Kidney (tissue), 14 donors: Measurements from ENCODE around the gene MAP2K4. TPM values are rescaled to one million over a fixed set of nuclear protein-coding genes. Genes with fewer than 3 reads are reported as not detected.

Experiments used
- DNase-seq, 5 donors: peaks; one replicate each; pipeline ENCODE4 v3.0.0-alpha.2; 2013 to 2020
- FAIRE-seq: peaks from 2 replicates; lab custom pipeline; 2012; peaks lifted over from hg19 to GRCh38; lab: Jason Lieb, UNC
- H3K27ac ChIP-seq, 2 donors: one replicate each; pipeline ENCODE4 v1.7.0; 2013; ENCODE audit warnings: low read depth in 2 of 2, low read length in 2 of 2, inconsistent platforms in 1 of 2
- H3K27me3 ChIP-seq: one replicate; pipeline ENCODE4 v1.7.1; 2013; ENCODE audit warnings: low read length, inconsistent platforms; ENCODE audit not compliant: control insufficient read depth, insufficient read depth
- H3K36me3 ChIP-seq, 3 donors: one replicate each; pipeline versions ENCODE4 v1.7.0 to v1.7.1; 2013; ENCODE audit warnings: low read length in 3 of 3, control low read depth in 1 of 3, inconsistent platforms in 1 of 3; ENCODE audit not compliant: insufficient read depth in 3 of 3, control insufficient read depth in 2 of 3
- H3K4me1 ChIP-seq, 3 donors: one replicate each; pipeline versions ENCODE4 v1.7.0 to v1.7.1; 2013; ENCODE audit warnings: low read length in 3 of 3, inconsistent platforms in 1 of 3, low read depth in 1 of 3; ENCODE audit not compliant: control insufficient read depth in 2 of 3, insufficient read depth in 2 of 3
- H3K4me3 ChIP-seq, 3 donors: one replicate each; pipeline versions ENCODE4 v1.7.0 to v1.8.1; 2013; ENCODE audit warnings: low read length in 3 of 3, control low read depth in 1 of 3, inconsistent platforms in 1 of 3
- H3K9ac ChIP-seq, 3 donors: one replicate each; pipeline versions ENCODE4 v1.7.0 to v1.7.1; 2013; ENCODE audit warnings: low read length in 3 of 3, control low read depth in 1 of 3, inconsistent platforms in 1 of 3
- H3K9me3 ChIP-seq, 3 donors: one replicate each; pipeline versions ENCODE4 v1.7.0 to v1.7.1; 2013; ENCODE audit warnings: low read length in 3 of 3, control low read depth in 1 of 3, inconsistent platforms in 1 of 3; ENCODE audit not compliant: control insufficient read depth in 2 of 3, insufficient read depth in 1 of 3
- CTCF ChIP-seq: IDR thresholded peaks from 3 replicates; pipeline ENCODE4 v1.5.1; 2012; ENCODE audit warnings: mild to moderate bottlenecking, moderate library complexity, borderline replicate concordance; ENCODE audit not compliant: insufficient read depth; ENCODE audit errors: extremely low read depth
- intact Hi-C: fragments of 100-400 bp; cut with DNase I; formaldehyde crosslinking; loops from one replicate; pipeline ENCODE4 v1.11.1; 2022
- polyA plus RNA-seq: library from polyadenylated mRNA; stranded (reverse); fragments of 350-450 nt; fragmentation: Illumina TruSeq; extraction: RNeasy Lipid Tissue Mini Kit (QIAGEN cat#74804); gene quantifications from one replicate; pipeline ENCODE4 v1.2.3, GENCODE V29; 2014; ENCODE audit warnings: low read depth, low replicate concordance; ENCODE audit not compliant: insufficient read depth
- total RNA-seq: library from RNA; stranded (reverse); fragmentation: NEBNext Ultra II Directional; extraction: Animal tissue kit (Norgen Biotek cat#: 25700); gene quantifications from one replicate; pipeline ENCODE4 v1.2.1, GENCODE V29; 2021
- donor health status: control.
- donor health status: control.
- donor health status: control.
- donor health status: control.
- donor health status: control.
- donor health status: DM: yes; HTN: yes; CAD: no.
- donor health status: Normal renal cell carcinoma (clear cell type).

The MAP2K4 gene
- total and polyA plus RNA-seq, 2 donors from 2014 or later: 14.2 to 36.1 TPM

GRCh38 chr17:12107905-12108304 lies 87.2 kb downstream of the MAP2K4 start:
- no peak for FAIRE-seq
- Histone ChIP-seq H3K27me3 (no peaks in the 10 kb centered on the region), H3K36me3 (peaks cover 0 to 5% (median 0%) of the 10 kb centered on the region in 3 donors), H3K9ac (no peak overlapping the region), H3K9me3 (no peaks in the 10 kb centered on the region), H3K4me3 (no peak overlapping the region), H3K27ac (no peak overlapping the region), H3K4me1 (no peaks in the 10 kb centered on the region)
- intact Hi-C loops: no loop called here
- TF ChIP-seq CTCF: no peak
- DNase-seq: no peak

GRCh38 chr17:12110906-12111305 lies 90.2 kb downstream of the MAP2K4 start:
- TF ChIP-seq CTCF: no peak
- H3K36me3 ChIP-seq: peaks cover 8 to 19% (median 14%) of the 10 kb centered on the region in 3 donors
- H3K9me3 ChIP-seq: no peaks in the 10 kb centered on the region
- H3K4me1 ChIP-seq: no peaks in the 10 kb centered on the region
- no peak overlapping the region for H3K27ac ChIP-seq
- no peaks in the 10 kb centered on the region for H3K27me3 ChIP-seq
- H3K4me3 ChIP-seq: no peak overlapping the region
- no peak for FAIRE-seq
- DNase-seq: no peak
- intact Hi-C loops: no loop called here
- H3K9ac ChIP-seq: no peak overlapping the region

- intact Hi-C loops: no loop called here
- no peak for DNase-seq
- H3K4me1 ChIP-seq: no peaks in the 10 kb centered on the region
- no peaks in the 10 kb centered on the region for H3K27me3 ChIP-seq
- no peak overlapping the region for H3K27ac ChIP-seq
- no peaks in the 10 kb centered on the region for H3K9me3 ChIP-seq
- no peak overlapping the region for H3K9ac ChIP-seq
- H3K4me3 ChIP-seq: no peak overlapping the region
- no peak for FAIRE-seq
- peaks cover 14 to 31% (median 19%) of the 10 kb centered on the region in 3 donors for H3K36me3 ChIP-seq
- TF ChIP-seq CTCF: no peak
Measured at GRCh38 chr17:12113156-12113555, 92.5 kb downstream of the MAP2K4 start.
